GM19395 (cell line): ENCODE measurements around the gene GPX3.
A peak's percentile ranks its signal among the peaks of the same experiment; 100 is the strongest.

ENCODE experiments used
- ATAC-seq: cut with Tn5 transposase; IDR thresholded peaks from one replicate; pipeline ENCODE4 v1.9.1; 2021; ENCODE audit warnings: mild to moderate bottlenecking, moderate library complexity; ENCODE audit not compliant: unreplicated experiment

The GPX3 gene

DNA sequence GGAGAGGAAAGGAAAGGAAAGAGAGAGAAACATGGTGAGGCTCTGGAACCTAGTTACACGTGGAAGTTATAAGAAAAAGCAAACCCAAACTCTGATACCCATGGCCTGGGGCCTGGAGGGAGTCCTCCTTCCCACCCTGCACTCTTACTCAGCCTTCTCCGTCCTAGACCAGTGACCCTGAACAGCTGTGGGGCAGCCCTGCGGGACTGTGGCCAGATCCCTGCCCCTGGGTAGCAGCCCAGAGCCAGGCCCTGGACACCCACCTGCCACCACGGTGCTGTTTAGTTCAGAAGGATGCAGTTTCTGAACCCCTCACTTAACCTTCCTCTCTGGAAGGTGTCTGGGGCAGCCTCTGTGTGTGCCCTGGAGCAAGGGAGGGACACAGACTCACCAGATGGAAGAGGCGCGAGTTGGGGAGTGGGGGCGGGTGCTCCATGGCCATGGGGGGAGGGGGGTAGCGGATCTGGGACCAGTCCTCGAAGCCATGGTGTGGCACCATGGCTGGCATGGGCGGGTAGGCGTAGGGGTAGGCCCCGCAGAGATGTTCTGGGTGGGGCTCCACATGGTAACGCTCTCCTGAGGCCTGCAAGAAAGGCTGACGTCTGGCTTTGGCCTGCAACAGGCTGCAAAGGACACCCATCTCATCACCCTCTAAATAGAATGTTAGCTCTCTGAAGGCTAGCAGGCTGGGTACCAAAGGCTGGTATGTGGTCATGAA, 13.0 kb downstream of the GPX3 start:
- ATAC-seq: no peak

DNA sequence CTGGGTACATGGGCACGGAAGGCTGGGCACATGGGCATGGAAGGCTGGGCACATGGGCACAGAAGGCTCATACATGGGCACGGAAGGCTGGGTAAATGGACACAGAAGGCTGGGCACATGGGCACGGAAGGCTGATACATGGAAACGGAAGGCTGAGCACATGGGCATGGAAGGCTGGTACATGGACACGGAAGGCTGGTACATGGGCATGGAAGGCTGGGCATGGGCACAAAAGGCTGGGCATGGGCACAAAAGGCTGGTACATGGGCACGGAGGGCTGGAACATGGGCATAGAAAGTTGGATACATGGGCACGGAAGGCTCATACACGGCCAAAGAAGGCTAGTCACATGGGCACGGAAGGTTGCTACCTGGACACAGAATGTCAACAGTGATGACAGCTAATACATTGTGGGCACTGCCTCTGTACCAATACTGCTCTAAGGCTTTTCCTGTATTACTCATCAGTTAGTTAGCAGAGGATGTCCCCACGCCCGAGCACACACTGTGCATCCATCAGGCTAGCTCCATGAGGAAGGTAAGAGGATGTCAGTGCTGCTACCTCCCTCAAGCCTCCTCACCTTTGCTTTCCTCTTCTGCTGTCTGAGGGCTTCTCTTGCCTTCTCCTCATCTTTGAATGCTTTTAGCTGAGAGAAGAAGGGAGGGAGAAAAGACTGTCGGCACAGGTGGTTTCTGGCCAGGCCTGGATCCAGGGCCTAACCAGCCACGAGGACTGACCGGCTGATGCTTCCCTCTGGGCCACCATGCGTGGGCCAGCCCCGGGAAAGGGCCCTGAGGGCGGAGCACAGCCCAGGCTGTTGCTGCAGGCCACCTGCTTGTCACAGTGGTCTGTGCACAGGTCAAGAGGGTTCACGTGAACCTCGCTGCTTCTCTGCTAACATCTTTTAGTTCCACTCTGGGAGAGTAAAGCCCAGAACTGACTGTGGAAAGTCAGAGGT, 14.3 kb downstream of the GPX3 start:
- ATAC-seq: no peak

DNA sequence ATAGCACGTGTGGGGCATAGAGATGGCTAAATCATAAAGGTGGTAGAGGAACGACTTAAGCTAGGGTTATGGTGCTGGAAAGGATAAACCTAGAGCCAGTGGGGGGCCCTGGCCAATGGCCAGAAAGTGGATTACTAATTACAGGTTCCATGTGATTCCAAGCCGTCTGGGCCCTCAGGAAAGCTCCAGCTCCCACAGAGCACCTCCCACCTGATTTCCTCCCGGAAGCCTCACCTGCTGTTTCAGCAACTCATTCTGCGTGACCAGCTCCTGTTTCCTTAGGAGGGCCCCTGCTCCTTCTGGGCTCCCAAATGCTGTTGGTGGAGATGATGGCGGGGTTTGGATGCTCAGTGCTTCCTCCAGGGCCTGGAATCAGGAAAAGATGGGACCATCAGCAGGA, 16.2 kb downstream of the GPX3 start:
- ATAC-seq: no peak

DNA sequence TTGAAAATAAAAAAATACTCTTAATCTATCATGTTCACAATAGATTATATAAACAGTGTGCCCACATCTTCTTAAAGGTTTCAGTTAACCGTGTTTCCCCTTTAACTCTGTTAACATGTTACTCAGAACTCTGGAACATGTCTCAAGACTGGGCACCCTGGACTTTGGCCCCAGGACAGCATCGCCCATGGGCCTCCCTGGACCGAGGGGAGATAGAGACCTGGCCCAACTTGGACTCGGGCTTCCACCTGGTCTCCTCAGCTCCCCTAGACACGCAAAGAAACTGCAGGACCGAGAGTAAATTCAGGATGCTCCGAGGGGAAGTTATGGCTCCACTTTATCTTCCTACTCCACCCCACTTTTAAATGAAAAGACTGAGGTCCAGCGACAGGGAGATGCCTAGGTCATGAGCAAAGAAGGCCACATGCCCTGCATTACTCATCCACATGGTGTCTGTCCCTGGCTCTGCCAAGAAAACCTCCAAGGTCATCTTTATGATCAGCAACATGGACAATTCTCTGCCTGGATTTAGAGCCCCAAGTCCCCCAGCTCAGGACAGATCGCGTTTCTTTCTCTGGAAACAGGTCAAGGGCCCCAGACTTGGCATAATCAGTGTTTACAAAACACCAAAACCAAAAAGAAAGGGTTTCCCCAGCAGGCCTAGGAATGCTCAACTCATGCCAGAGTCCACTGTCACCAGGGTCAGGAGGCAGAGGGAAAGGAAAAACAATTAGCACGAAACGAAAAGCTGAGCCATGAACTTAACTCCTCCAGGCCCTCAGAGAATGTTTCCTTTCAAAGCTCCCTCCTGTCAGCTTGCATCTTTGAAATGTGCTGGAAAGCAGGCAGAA, 17.4 kb downstream of the GPX3 start:
- no peak for ATAC-seq

DNA sequence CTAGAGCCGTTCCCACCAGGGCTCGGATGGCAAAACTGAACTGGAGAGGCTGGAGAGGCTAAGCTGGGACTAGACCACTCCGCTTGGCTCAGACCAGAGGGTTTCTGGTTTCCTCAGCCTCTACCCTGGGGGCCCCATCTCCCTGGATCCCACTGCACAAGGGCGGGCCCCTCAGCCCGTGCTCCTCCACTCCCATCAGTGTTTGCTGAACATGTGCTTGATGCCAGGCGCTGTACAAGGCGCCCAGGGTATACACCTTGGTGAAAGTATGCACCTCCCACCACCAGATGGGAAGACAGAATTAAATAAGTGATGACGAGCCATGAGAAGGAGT, 18.0 kb downstream of the GPX3 start:
- no peak for ATAC-seq

DNA sequence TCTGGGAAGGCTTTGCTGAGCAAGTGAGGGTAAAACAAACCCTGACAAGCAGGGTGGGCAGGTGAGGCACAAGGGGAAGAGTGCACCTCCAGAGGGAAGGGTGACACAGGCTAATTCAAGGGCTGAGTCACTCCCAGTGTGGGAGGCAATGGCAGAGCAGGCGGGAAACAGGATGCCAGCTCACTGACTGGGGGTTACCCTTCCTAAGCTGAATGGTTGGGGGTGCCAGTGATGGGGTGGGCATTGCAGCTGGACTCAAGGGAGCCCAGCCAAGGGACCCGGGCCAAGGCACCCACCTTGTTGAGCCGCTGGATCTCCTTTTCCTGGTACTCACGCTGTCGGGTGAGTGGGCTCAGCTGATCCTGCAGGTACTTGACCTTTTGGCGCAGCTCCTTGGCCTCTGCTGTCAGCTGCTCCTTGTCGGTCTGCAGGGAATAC, 18.4 kb downstream of the GPX3 start:
- no peak for ATAC-seq

DNA sequence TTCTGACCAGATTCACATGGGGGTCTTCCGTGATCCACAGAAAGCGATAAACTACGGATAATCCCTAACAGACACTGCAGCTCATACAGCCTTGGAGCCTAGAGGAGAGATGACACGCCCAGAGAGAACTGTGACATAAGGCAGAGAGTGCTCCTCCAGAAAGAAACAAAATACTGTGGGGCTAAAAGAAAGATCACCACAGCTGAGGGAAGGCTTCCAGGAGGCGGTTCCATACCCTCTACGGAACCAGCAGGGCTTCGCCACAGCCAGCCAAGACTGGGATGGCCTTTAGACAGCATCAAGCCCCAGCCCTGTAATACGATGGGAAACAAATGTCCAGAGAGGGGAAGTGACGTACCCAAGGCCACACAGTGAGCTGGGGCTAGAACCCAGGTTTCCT, 19.3 kb downstream of the GPX3 start:
- ATAC-seq: no peak

DNA sequence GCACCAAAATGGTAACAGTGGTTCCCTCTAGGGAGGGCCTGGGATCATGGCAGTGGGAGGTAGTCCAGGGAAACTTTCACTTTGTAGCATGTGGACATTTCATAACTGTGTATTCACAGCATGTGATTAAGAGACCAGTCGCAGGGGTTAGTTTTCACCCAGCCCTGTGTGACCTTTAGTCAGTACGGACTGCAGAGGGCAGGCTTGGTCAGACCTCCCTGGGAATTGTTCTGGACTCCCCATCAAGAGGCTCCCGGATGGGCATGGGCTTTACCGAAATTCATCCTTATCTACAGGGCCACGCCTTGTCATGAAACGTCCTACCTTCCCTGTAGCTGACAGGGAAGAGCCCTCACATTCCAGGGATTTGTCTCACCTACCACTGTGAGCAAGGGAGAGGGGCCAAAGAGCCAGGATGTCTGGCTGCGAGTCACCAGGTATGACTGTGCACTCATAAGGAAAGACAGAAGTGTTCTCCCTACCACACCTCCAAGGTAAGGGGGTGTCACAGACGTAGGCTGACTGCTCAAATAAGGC, 19.9 kb downstream of the GPX3 start:
- no peak for ATAC-seq

DNA sequence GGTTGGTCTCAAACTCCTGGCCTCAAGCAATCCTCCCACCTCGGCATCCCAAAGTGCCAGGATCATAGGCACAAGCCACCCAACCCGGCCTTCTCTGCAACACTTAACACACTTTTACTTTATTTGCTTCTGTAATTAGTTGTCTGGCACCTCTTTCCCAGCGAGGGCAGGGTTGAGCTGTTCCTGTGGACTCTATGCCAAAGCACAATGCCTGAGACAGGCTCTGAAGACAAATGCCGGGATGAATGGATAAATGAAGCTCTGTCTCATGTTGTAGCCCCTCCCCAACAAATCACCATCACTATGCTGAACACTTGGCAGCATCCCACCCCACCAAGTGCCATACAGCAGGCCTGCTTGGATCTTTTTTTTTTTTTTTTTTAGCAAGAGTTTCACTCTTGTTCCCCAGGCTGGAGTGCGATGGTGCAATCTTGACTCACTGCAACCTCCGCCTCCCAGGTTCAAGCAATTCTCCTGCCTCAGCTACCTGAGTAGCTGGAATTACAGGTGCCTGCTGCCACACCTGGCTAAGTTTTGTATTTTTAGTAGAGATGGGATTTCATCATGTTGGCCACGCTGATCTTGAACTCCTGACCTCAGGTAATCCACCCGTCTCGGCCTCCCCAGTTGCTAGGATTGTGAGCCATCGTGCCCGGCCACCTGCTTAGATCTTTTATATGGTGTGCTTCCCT, 21.3 kb downstream of the GPX3 start:
- no peak for ATAC-seq

DNA sequence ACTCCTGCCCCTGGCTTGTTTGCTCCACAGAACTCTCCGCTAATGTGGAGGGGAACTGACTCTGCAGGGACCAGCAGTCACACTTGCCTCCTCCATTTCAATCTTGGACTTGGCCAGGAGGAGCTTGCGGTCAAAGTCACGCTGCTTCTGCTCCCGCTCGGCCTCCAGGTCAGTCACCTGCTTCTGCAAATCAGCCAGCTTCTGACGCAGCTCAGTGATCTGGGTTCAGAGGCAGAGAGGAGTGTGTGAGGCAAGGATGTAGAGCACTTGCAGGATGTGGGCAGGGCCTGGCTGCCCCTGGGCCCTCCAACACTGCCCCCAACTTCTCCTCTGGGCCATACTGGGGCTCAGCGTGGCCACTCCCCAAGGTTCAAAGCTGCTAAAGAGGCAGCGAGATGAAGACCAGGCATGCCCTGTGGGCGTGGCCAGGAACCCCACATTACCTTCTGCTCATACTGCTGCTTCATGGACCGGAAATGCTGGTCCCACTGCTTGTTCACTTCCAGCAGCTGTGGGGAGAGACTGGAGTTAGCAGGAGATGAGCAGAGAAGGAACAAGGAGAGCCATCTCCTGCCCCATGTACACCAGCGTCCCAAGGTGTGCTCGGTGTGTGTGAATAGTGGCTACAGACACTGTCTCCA, 22.2 kb downstream of the GPX3 start:
- ATAC-seq: no peak

DNA sequence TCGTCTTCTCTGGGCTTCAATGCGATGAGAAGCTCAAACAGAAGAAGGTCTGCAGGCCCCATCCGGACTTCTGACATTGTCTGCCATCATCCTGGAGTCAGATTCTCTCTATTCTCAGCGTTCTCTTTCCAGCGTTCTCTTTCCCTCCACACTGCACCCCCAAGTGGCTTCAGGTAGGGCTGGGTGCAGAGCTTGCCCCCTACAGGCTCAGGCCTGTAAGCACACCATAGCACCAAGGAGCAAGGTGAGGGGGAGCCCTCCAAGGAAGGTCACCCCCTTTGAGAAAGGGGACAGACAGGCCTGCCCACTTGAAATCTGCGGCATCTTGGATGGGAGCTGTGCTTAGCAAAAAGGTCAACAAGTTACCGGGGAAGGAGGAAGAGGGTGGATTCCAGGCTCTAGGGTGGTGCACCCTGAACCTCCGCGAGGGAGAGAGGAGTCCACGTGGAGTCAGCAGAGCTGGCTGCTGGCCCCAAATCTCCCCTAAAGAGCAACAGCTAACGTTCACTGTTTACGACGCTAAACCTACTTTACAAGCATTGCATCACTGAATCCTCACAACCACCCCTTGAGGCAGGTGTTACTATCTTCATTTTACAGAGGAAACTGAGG, 27.5 kb downstream of the GPX3 start:
- peak; percentile 63 for ATAC-seq

DNA sequence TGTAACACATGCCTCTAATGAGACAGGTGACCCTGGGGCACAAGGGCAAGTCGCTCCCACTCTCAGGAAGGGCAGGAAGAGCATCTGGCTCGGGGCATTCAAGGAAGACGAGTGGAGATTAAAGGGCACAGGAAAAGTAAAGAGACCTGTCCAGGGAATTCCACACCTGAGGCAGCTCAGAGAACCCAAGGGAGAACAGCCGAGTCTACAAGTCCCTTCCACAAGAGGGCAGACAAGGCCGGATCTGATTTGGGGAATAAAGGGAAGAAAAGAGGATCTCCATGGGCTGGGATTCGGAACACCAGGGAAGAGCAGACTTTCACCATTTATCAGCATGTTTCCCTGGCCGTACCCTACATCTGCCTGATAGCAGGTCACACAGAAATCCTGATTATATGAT, 28.1 kb downstream of the GPX3 start:
- no peak for ATAC-seq

DNA sequence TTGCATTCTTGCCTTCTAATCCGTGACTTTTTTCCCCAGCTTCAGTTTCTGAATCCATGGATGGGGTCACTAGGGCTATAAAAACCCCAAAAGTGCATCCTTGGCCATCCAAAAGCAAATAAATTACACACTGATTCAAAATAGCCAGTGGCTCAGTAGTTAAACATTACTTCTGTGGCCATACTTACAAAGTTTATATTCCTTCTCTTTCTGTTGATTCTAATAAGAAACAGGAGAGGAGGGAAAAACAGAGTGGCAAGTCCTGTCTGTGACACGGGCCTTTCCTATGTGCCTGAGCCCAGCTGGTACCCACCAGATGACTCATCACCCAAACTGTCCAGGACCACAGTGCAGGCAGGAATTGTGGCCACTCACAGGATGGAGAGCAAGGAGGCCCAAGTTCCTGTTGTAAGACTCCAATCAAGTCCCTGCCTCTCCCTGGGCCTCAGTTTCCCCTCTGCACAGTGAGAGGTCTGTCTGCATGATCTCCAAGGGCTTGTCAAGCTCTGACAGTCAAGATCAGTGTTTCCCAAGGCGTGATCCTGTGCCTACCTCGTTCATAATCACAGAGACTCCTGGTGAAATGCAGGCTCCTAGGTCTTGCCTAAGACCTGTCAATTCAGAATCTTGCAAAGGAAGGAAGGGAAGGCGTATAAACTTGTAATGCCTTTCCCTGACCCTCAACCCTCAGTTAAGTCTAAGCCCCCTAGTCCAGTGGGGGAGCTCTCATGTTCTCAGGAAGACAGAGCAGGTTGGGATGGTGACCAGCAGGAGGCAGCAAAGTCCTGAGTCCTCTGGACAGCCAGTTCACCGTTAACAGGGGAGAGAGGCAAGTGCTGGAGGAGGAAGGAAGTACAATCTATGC, 30.9 kb downstream of the GPX3 start:
- ATAC-seq: peak; percentile 84

DNA sequence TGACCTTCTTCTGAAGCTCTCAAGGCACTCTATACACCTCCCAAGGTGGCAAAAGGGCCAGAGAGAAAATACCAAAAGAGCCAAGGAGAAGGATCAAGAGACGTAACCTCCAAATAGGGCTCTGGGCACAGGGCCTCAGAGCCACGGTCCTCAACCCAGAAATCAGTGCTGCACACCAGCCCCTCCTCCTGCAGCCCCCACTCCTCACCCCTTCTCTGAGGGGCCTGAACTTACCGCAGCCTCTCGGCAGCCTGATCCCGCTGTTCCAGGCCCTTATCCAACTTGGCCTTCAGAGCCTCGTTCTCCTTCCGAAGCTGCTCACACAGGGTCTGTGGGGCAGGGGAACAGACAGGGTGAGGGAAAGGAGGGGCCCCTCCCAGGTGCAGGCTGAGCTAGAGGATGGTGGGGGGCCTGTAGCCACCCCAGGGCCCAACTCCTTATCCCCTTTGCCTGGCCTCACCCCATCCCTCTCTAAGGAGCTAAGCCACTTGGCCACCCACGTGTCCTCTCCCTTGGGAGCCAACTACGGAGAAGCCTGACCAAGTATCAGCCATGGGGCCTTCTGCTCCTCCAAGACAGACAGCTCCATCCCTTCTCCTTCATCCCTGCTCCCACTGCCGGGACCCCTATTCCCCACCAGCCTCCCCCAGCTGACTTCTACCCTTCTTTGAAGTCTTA, 31.7 kb downstream of the GPX3 start:
- ATAC-seq: no peak

DNA sequence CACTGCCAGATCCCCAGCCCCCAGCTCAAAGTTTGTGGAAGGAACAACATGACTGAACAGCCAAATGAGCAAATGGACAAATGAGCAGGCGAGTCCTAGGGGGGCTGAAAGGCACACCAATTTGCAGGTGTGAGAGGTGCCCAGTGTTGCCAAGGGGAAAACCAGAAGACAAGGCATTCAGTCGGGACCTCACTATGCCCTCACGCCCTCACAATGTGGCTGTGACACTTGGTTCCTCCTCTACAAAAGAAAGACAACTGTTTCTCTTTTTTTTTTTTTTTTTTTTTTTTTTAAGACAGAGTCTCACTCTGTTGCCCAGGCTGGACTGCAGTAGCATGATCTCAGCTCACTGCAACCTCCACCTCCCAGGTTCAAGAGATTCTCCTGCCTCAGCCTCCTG, 32.4 kb downstream of the GPX3 start:
- ATAC-seq: no peak

DNA sequence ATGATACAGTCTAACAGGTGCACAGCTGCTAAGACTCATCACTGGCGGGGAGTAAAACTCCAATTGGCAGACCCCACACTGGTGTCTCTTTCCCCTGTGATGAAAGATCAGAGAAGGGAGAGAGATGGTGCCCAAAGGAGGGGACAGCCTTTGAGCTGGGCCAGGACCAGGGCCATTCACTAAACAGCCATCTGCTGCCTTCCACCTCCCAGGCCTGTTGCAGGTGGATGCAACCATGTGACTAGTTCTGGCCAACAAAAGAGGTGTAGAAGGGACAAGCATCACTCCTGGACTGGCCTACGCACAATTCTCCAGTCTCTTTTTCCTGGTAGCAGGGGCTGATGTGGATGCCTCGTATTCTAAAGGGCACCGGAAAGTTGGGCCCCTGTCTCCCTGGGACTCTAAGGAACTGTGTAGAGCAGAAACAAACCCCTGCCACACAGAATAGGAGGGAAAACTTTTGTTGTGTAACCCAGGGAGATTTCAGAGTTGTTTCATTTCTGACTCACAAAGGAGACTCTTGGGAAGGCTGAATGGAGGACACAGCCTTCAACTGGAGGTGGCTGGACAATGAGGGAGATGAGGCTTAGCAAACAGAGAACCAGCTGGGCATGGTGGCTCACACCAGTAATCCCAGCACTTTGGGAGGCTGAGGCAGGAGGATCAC, 33.5 kb downstream of the GPX3 start:
- ATAC-seq: no peak

DNA sequence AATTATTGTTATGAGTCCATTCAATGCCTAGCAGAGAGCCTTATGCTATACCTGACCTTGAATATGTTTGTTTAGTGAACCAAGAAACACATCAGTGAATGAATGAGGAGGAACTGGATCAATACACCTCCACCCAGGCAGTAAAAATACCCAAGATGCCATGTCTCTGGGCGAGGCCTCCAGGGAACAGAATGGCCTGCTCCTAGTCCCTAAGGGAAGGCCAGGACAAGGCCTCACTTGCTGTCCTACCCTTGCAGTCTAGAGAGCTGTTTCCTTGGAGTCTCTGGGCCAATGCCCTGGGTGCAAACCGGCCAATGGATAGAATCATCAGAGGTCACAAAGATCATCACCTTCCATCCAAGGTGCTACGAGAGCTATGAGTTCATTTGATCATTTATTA, 34.3 kb downstream of the GPX3 start:
- ATAC-seq: no peak

DNA sequence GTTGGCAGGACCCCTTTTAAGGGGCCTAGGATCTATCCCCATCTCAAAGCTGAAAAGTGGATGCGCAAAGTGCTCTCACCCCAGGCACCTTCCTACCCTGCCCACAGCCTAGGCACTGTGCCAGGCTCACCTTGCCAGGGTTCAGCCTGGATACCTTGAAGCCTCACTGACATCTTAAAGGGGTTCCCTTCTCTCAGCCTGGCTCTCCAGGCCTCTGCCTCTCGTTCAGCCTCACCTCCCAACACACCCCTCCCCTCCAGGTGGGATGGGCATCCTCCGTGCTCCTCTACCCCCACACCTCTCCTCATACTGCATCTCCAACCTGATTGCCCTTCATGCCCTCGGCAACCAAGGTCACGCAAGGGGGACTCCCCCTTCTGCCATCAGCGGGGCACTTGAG, 34.9 kb downstream of the GPX3 start:
- no peak for ATAC-seq
